HG03175 (cell line): ENCODE measurements around the gene UBE2Q1.

Source experiments
- ATAC-seq: cut with Tn5 transposase; IDR thresholded peaks from one replicate; pipeline ENCODE4 v1.9.1; 2021; ENCODE audit warnings: mild to moderate bottlenecking, moderate library complexity; ENCODE audit not compliant: unreplicated experiment

Gene UBE2Q1

GRCh38 chr1:154512760-154513159 is 45.7 kb downstream of the UBE2Q1 start:
- no peak for ATAC-seq

- no peak for ATAC-seq
These were observed 54.6 kb downstream of the UBE2Q1 start for GRCh38 chr1:154503898-154504297.

GRCh38 chr1:154502744-154503115 is 55.7 kb downstream of the UBE2Q1 start:
- ATAC-seq, result no peak

GRCh38 chr1:154502066-154502743 is 56.3 kb downstream of the UBE2Q1 start, which contains the start of the genes SHE and TDRD10:
SHE (minus strand) TSS chr1:154502412; CDS start chr1:154502026, 386 bp downstream.
TDRD10 (plus strand) TSS chr1:154502219; CDS start chr1:154506904, 4,685 bp downstream.
- ATAC-seq, result no peak

GRCh38 chr1:154501423-154502065 is 56.9 kb downstream of the UBE2Q1 start:
- ATAC-seq, result no peak

- no peak for ATAC-seq
These were observed 57.9 kb downstream of the UBE2Q1 start for GRCh38 chr1:154500533-154500932.

GRCh38 chr1:154499446-154499845 is 59.0 kb downstream of the UBE2Q1 start:
- ATAC-seq, result no peak
